Eye (tissue), 1 donor: ENCODE results near the gene FLG.
"Not testable (repeated sequence)": the region's sequence is repeated elsewhere in the genome, so short reads cannot be mapped to it uniquely, and the experiment has no call there.

ENCODE experiments used
- DNase-seq: peaks from one replicate; pipeline ENCODE4 v3.0.0-alpha.2; 2015

The FLG gene

GRCh38 chr1:152325111-152325510 is at the start of gene FLG:
Gene FLG, minus strand, starts transcription at chr1:152325239. Its CDS starts 9,783 bp downstream, at chr1:152315456.
- no peak for DNase-seq

DNA sequence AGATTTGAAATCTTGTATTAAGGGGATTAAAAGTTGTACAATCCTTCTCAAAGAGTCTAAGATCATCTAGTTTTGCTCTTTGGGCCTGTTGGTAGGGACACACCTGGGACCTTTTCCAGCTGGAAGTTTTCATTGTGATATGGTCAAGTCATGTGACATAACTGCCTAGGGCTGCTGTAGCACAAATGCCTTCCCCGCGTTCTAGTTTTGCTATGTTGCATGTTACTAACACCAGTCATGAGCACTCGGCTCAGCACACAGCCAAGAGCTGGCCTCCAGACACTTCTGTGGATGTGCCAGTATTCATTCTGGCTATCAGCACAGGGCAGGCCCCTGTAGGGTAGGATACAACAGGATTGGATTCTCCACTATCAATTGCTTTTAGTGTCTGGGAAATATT is 49.4 kb upstream of the FLG start:
- DNase-seq, result no peak

- no peak for DNase-seq
Observed at GRCh38 chr1:152372672-152373071, 47.6 kb upstream of the FLG start.

DNA sequence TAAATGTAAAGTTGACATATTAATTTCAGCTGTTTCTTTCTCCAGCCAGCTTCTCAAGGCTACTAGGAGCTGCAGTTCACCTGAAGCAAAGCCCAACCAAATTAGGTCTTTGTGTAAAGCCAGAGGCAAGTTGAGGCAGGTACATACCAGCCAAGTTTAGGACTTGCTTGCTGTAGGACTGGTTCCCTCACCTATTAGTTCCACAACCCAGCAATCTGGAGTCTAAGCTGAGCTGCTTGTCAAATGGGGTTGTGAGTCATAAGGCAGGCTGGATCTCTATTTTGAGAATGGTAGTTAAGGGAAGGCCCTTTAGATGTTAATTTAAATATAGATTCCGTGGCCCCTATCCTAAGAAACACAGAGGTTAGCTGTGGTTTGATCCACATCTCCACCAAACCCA is 42.4 kb upstream of the FLG start:
- no peak for DNase-seq

DNA sequence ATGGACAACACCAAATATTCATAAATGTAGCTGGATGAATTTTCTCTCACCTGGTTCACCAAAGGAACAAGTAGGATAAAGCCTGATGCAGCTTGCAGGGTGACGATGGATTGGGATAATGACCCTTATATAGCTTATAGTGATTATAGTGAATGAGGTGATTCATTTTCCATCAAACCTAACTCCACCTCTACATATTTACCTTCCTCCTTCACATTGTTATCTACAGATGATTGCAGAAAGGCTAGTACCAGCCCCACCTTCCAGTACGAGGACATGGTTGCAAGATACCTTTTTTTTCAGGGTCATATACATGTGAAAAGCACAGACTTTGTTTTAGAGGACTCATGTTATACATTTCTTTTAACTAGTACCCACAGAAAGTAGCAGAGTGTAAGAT is 34.9 kb upstream of the FLG start, which contains the start of gene FLG2:
TSS of gene FLG2 (minus strand) at position 101 of the 400 bp plus-strand sequence. CDS start 1,122 bp downstream, outside the sequence.
- DNase-seq, result no peak

- DNase-seq, result no peak
Observed at GRCh38 chr1:152356736-152357135, 31.7 kb upstream of the FLG start.

- DNase-seq, result no peak
Observed at GRCh38 chr1:152349611-152350010, 24.6 kb upstream of the FLG start.

- no peak for DNase-seq
Observed at GRCh38 chr1:152348447-152348846, 23.4 kb upstream of the FLG start.

DNA sequence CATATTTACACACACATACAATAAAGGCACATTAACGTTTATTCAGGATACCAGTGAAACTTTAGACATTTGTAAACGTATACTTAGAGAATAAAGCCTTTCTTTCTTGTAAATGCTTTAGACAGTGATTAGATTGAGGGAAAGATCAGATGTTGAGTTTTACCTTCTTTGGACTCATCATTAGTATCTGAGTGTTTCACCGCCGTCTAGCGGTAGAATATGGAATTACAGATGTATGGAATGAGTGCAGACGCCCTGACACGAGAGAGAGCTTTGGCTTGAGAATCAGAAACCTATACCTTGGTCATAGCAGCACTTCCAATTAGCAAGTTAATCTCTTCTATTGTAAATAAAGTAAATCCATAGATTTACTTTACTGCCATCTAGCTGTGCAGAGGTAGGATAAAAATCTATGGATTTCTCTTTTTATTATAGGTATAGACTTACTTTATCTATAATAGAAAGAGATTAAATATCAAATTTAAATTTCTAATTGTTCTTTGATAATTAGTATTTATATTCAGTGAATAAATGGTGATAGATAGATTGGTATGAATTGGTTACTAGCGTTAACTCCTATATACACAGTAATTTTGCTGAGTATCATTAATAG is 22.2 kb upstream of the FLG start:
- peak; percentile 88 for DNase-seq

- DNase-seq, result no peak
Observed at GRCh38 chr1:152344438-152344837, 19.4 kb upstream of the FLG start.

DNA sequence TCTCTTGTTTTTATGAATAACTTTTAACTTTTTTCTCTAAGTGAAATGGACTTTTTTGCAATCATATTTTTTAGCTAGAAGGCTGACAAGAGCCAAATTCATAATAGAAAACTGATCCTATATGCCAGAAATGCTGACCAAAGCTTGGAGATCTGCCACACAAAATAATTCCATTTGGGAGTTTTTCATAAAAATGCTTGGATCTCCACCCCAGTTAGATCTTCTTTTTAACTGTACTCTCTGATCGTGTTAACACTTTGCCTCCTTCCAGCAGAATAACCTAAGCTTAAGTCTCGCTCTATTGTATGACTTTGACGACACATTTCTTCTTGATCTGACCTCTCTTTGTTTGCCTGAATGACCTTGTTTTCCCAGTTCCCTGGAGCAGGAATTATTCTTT is 18.0 kb upstream of the FLG start:
- peak; percentile 67 for DNase-seq

- no peak for DNase-seq
Observed at GRCh38 chr1:152335399-152335798, 10.4 kb upstream of the FLG start.

GRCh38 chr1:152328801-152329391 is 3.9 kb upstream of the FLG start:
- peak; percentile 75 for DNase-seq

GRCh38 chr1:152313970-152314369 is 11.1 kb downstream of the FLG start:
- DNase-seq, result no peak

- DNase-seq, result no peak
Observed at GRCh38 chr1:152313319-152313801, 11.7 kb downstream of the FLG start.

GRCh38 chr1:152312169-152312568 is 12.9 kb downstream of the FLG start:
- DNase-seq, result not testable (repeated sequence)

- no peak for DNase-seq
Observed at GRCh38 chr1:152309955-152310354, 15.1 kb downstream of the FLG start.

DNA sequence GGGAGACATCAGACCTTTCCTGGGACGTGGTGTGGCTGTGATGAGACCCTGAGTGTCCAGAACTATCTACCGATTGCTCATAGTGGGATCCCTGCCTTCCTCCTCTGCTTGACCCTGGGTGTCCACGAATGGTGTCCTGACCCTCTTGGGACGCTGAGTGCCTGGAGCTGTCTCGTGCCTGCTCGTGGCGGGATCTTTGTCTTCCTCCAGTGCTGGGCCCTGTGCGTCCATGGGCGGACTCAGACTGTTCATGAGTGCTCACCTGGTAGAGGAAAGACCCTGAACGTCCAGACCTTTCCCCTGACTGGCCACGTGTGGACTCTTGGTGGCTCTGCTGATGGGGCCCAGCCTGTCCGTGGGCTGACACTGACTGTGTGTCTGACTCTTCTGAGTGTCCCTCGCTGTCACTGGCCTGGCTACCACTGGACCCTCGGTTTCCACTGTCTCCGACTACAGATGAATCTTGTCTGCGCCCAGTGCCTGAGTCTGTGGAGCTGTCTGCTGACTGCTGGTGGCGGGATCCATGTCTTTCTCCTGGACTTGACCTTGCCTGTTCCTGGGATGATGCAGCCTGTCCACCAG is 15.6 kb downstream of the FLG start:
- not testable (repeated sequence) for DNase-seq

GRCh38 chr1:152308758-152309157 is 16.3 kb downstream of the FLG start:
- not testable (repeated sequence) for DNase-seq

- not testable (repeated sequence) for DNase-seq
Observed at GRCh38 chr1:152307970-152308369, 17.1 kb downstream of the FLG start.

- DNase-seq, result not testable (repeated sequence)
Observed at GRCh38 chr1:152306123-152306522, 18.9 kb downstream of the FLG start.

DNA sequence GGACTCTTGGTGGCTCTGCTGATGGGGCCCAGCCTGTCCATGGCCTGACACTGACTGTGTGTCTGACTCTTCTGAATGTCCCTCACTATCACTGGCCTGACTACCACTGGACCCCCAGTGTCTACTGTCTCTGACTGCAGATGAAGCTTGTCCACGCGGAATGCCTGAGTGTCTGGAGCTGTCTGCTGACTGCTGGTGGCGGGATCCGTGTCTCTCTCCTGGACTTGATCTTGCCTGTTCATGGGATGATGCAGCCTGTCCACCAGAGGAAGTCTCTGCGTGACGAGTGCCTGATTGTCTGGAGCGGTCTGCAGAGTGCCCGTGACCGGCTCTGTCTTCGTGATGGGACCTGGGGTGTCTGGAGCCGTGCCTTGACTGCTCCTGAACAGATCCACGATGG is 20.3 kb downstream of the FLG start:
- not testable (repeated sequence) for DNase-seq

DNA sequence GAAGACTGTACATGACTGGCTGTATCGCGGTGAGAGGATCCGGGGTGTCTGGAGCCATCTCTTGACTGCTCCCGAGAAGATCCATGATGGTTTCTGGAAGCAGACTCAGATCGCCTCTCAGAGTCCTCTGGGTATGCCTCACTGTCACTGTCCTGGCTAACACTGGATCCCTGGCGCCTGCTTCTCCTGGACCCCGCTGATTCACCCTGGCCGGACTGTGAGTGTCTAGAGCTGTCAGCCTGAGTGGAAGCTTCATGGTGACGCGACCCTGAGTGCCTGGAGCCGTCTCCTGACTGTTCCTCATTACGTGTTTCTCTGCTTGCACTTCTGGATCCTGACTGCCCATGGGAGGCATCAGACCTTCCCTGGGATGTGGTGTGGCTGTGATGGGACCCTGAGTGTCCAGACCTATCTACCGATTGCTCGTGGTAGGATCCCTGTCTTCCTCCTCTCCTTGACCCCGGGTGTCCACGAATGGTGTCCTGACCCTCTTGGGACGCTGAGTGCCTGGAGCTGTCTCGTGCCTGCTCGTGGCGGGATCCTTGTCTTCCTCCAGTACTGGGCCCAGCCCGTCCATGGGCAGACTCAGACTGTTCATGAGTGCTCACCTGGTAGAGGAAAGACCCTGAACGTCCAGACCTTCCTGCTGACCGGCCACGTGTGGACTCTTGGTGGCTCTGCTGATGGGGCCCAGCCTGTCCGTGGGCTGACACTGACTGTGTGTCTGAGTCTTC is 21.7 kb downstream of the FLG start:
- not testable (repeated sequence) for DNase-seq
